Mesenchymal stem cell (in vitro differentiated cells and primary cell): ENCODE data around the gene RREB1.

Experiments used
- DNase-seq: peaks from one replicate; pipeline ENCODE4 v3.0.0-alpha.2; 2013
- H2AFZ ChIP-seq: one replicate; pipeline ENCODE4 v1.6.1; 2013; ENCODE audit warnings: low read depth, mild to moderate bottlenecking, control low read depth, inconsistent platforms, low read length, moderate library complexity
- H2AK5ac ChIP-seq: 2 replicates; pipeline ENCODE4 v1.6.1; 2013; ENCODE audit warnings: low read length, moderate library complexity, mild to moderate bottlenecking, inconsistent platforms; ENCODE audit not compliant: severe bottlenecking
- H2BK120ac ChIP-seq: one replicate; pipeline ENCODE4 v1.6.1; 2013; ENCODE audit warnings: low read depth, mild to moderate bottlenecking, inconsistent platforms, low read length, moderate library complexity
- H2BK12ac ChIP-seq, 2 experiments: one replicate each; pipeline ENCODE4 v1.6.1; 2013; ENCODE audit warnings: inconsistent platforms in 2 of 2, low read length in 2 of 2, mild to moderate bottlenecking in 2 of 2, moderate library complexity in 2 of 2, control low read depth in 1 of 2
- H2BK15ac ChIP-seq: one replicate; pipeline ENCODE4 v1.6.1; 2013; ENCODE audit warnings: mild to moderate bottlenecking, low read depth, inconsistent platforms; ENCODE audit not compliant: poor library complexity, severe bottlenecking
- H2BK5ac ChIP-seq: 2 replicates; pipeline ENCODE4 v1.6.1; 2013; ENCODE audit warnings: low read depth, mild to moderate bottlenecking, low read length, control low read depth, inconsistent platforms; ENCODE audit not compliant: poor library complexity, severe bottlenecking
- H3K14ac ChIP-seq, 2 experiments: one replicate each; pipeline ENCODE4 v1.6.1; 2013; ENCODE audit warnings: inconsistent platforms in 2 of 2, low read length in 2 of 2, control low read depth in 1 of 2, mild to moderate bottlenecking in 1 of 2, moderate library complexity in 1 of 2
- H3K18ac ChIP-seq, 2 experiments: one replicate each; pipeline ENCODE4 v1.6.1; 2013; ENCODE audit warnings: inconsistent platforms in 2 of 2, low read length in 2 of 2, control low read depth in 1 of 2, low read depth in 1 of 2, mild to moderate bottlenecking in 1 of 2
- H3K23ac ChIP-seq, 2 experiments: one replicate each; pipeline ENCODE4 v1.6.1; 2013; ENCODE audit warnings: inconsistent platforms in 2 of 2, low read length in 2 of 2, mild to moderate bottlenecking in 2 of 2, moderate library complexity in 2 of 2, control low read depth in 1 of 2
- H3K27ac ChIP-seq: 2 replicates; pipeline ENCODE4 v1.5.1; 2013; ENCODE audit warnings: mild to moderate bottlenecking, moderate library complexity, low read length, control low read depth, inconsistent platforms; ENCODE audit not compliant: poor library complexity, severe bottlenecking
- H3K27me3 ChIP-seq, 2 experiments: 2 replicates each; pipeline versions ENCODE4 v1.6.1 to v1.7.0; 2013; ENCODE audit warnings: low read length in 2 of 2, mild to moderate bottlenecking in 2 of 2, moderate library complexity in 2 of 2, control low read depth in 1 of 2, inconsistent platforms in 1 of 2; ENCODE audit not compliant: control insufficient read depth in 1 of 2, insufficient read depth in 1 of 2
- H3K36me3 ChIP-seq, 2 experiments: 2 replicates each; pipeline versions ENCODE4 v1.6.1 to v1.7.0; 2013; ENCODE audit warnings: low read length in 2 of 2, control low read depth in 1 of 2, inconsistent platforms in 1 of 2, low read depth in 1 of 2, mild to moderate bottlenecking in 1 of 2; ENCODE audit not compliant: insufficient read depth in 2 of 2, control insufficient read depth in 1 of 2
- H3K4ac ChIP-seq, 2 experiments: one replicate each; pipeline ENCODE4 v1.6.1; 2013; ENCODE audit warnings: inconsistent platforms in 2 of 2, low read length in 2 of 2, mild to moderate bottlenecking in 2 of 2, moderate library complexity in 2 of 2, control low read depth in 1 of 2, low read depth in 1 of 2
- H3K4me1 ChIP-seq: 2 replicates; pipeline ENCODE4 v1.6.1; 2013; ENCODE audit warnings: low read depth, low read length, control low read depth; ENCODE audit not compliant: control insufficient read depth, insufficient read depth
- H3K4me2 ChIP-seq: 2 replicates; pipeline ENCODE4 v1.6.1; 2013; ENCODE audit warnings: low read length, mild to moderate bottlenecking, inconsistent platforms; ENCODE audit not compliant: poor library complexity, severe bottlenecking
- H3K4me3 ChIP-seq, 2 experiments: 2 replicates each; pipeline versions ENCODE4 v1.5.1 to v1.7.0; 2013; ENCODE audit warnings: low read length in 2 of 2, mild to moderate bottlenecking in 2 of 2, control low read depth in 1 of 2, low read depth in 1 of 2; ENCODE audit not compliant: insufficient read depth in 1 of 2
- H3K79me1 ChIP-seq: replicated peaks from 2 replicates; pipeline ENCODE4 v1.6.1; 2013; ENCODE audit warnings: mild to moderate bottlenecking, control low read depth, low read length, inconsistent platforms; ENCODE audit not compliant: poor library complexity, severe bottlenecking
- H3K9ac ChIP-seq: 2 replicates; pipeline ENCODE4 v1.7.0; 2013; ENCODE audit warnings: mild to moderate bottlenecking, low read length, moderate library complexity
- H3K9me3 ChIP-seq: 2 replicates; pipeline ENCODE4 v1.7.0; 2013; ENCODE audit warnings: mild to moderate bottlenecking, low read length; ENCODE audit not compliant: control insufficient read depth
- H4K8ac ChIP-seq: one replicate; pipeline ENCODE4 v1.6.1; 2013; ENCODE audit warnings: inconsistent platforms, mild to moderate bottlenecking, low read length, moderate library complexity
- H4K91ac ChIP-seq: one replicate; pipeline ENCODE4 v1.6.1; 2013; ENCODE audit warnings: mild to moderate bottlenecking, low read length, inconsistent platforms
- WGBS: methylation state at CpG from one replicate; pipeline ENCODE4 v1.1.7; 2013; ENCODE audit warnings: mixed read lengths; 5-methylcytosine and 5-hydroxymethylcytosine counted together

The RREB1 gene

GRCh38 chr6:7125290-7125689 is 17.5 kb downstream of the RREB1 start:
- WGBS = 100% methylated on average over 1 of the region's 1 CpG
- Histone ChIP-seq H3K9me3 (no peaks in the 10 kb centered on the region), H3K4me3 (no peak overlapping the region), H3K79me1 (peaks cover 13% of the 10 kb centered on the region), H3K36me3 (peaks cover 9 to 17% of the 10 kb centered on the region in 2 experiments), H2AFZ (no peak overlapping the region), H2BK12ac (no peak overlapping the region), H3K4ac (no peak overlapping the region), H3K4me1 (peaks cover 6% of the 10 kb centered on the region), H3K18ac (no peak overlapping the region), H3K23ac (peak overlapping the region in 1 of 2 experiments; percentile 60), H3K14ac (no peak overlapping the region), H2BK120ac (no peak overlapping the region), H3K4me2 (no peak overlapping the region), H3K27me3 (no peaks in the 10 kb centered on the region), H2BK15ac (no peak overlapping the region), H3K9ac (no peak overlapping the region), H2AK5ac (peak overlapping the region; percentile 51), H4K8ac (no peak overlapping the region), H2BK5ac (no peak overlapping the region), H3K27ac (peak overlapping the region; percentile 57), H4K91ac (no peak overlapping the region)
- no peak for DNase-seq

- Histone ChIP-seq H3K27me3 (no peaks in the 10 kb centered on the region), H2AFZ (no peak overlapping the region), H2BK5ac (no peak overlapping the region), H3K27ac (no peak overlapping the region), H3K79me1 (peaks cover 11% of the 10 kb centered on the region), H3K4ac (no peak overlapping the region), H3K4me1 (peaks cover 5% of the 10 kb centered on the region), H4K8ac (no peak overlapping the region), H3K23ac (no peak overlapping the region), H2BK15ac (no peak overlapping the region), H3K4me3 (no peak overlapping the region), H2AK5ac (no peak overlapping the region), H3K18ac (no peak overlapping the region), H2BK120ac (no peak overlapping the region), H3K14ac (peak overlapping the region in 1 of 2 experiments; percentile 32), H4K91ac (no peak overlapping the region), H3K4me2 (no peak overlapping the region), H3K9me3 (no peaks in the 10 kb centered on the region), H2BK12ac (peak overlapping the region in 1 of 2 experiments; percentile 30), H3K36me3 (peaks cover 7 to 17% of the 10 kb centered on the region in 2 experiments), H3K9ac (no peak overlapping the region)
- 89% methylated on average over 4 of the region's 4 CpGs for WGBS
- no peak for DNase-seq
These were observed 19.0 kb downstream of the RREB1 start for GRCh38 chr6:7126754-7127153.

GRCh38 chr6:7127680-7128079 is 19.9 kb downstream of the RREB1 start:
- H3K18ac ChIP-seq = peak overlapping the region in 1 of 2 experiments; percentile 29
- no peak overlapping the region for H2BK5ac ChIP-seq
- H3K79me1 ChIP-seq = peaks cover 10% of the 10 kb centered on the region
- H2BK15ac ChIP-seq = no peak overlapping the region
- no peak overlapping the region for H4K91ac ChIP-seq
- H3K4me2 ChIP-seq = no peak overlapping the region
- H2BK12ac ChIP-seq = no peak overlapping the region
- no peak overlapping the region for H3K27ac ChIP-seq
- H3K4ac ChIP-seq = no peak overlapping the region
- H2BK120ac ChIP-seq = no peak overlapping the region
- no peaks in the 10 kb centered on the region for H3K9me3 ChIP-seq
- H2AK5ac ChIP-seq = no peak overlapping the region
- no peak overlapping the region for H3K23ac ChIP-seq
- no peak overlapping the region for H2AFZ ChIP-seq
- H3K4me1 ChIP-seq = peaks cover 4% of the 10 kb centered on the region
- H3K14ac ChIP-seq = no peak overlapping the region
- no peak overlapping the region for H3K9ac ChIP-seq
- peaks cover 3 to 10% of the 10 kb centered on the region in 2 experiments for H3K36me3 ChIP-seq
- DNase-seq = no peak
- H3K27me3 ChIP-seq = no peaks in the 10 kb centered on the region
- no peak overlapping the region for H3K4me3 ChIP-seq
- no peak overlapping the region for H4K8ac ChIP-seq
- WGBS = 100% methylated on average over 4 of the region's 5 CpGs

- H3K18ac ChIP-seq = no peak overlapping the region
- H3K9me3 ChIP-seq = no peaks in the 10 kb centered on the region
- H3K4me2 ChIP-seq = no peak overlapping the region
- H2BK5ac ChIP-seq = no peak overlapping the region
- 95% methylated on average over 6 of the region's 6 CpGs for WGBS
- H3K27me3 ChIP-seq = no peaks in the 10 kb centered on the region
- H3K36me3 ChIP-seq = peaks cover 0 to 6% of the 10 kb centered on the region in 2 experiments
- H3K23ac ChIP-seq = no peak overlapping the region
- H2BK15ac ChIP-seq = no peak overlapping the region
- H2BK12ac ChIP-seq = no peak overlapping the region
- H2AK5ac ChIP-seq = no peak overlapping the region
- H2AFZ ChIP-seq = no peak overlapping the region
- H2BK120ac ChIP-seq = no peak overlapping the region
- H4K8ac ChIP-seq = no peak overlapping the region
- H3K79me1 ChIP-seq = peaks cover 10% of the 10 kb centered on the region
- H4K91ac ChIP-seq = no peak overlapping the region
- no peak overlapping the region for H3K27ac ChIP-seq
- H3K14ac ChIP-seq = no peak overlapping the region
- peaks cover 4% of the 10 kb centered on the region for H3K4me1 ChIP-seq
- H3K4me3 ChIP-seq = no peak overlapping the region
- no peak overlapping the region for H3K4ac ChIP-seq
- no peak overlapping the region for H3K9ac ChIP-seq
- no peak for DNase-seq
These were observed 21.6 kb downstream of the RREB1 start for GRCh38 chr6:7129360-7129759.
